ENCODE data around the gene TMEM179.

The TMEM179 gene

DNA sequence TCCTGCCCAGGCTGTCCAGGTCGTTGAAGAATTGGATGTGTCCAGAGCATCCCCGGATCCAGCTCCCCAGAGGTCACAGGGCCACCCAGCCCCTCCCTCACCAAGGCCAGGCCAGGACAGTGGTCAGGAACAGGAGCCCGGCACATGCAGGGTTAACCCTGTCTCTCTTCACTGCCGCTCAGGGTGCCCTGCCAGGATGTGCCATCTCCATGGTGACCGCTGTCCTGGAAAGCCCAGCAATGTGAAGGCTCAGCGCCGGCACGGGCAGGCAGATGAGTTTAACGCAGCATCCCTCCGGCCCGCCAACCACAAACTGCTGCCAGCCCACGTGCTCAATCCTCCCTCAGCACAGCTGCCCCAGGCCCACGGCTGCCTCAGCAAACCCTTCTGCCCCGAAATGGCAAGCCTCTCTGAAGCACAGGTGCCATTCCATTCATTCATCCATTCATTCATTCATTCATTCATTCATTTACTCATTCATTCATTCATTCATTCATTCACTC lies 4.4 kb downstream of the TMEM179 start:
- DNase-seq (ENCODE audit: low read depth) = no peak
- no peak overlapping the region for H3K4me3 ChIP-seq (ENCODE audit: low read depth, low read length)
- TF ChIP-seq, protein P1, sequence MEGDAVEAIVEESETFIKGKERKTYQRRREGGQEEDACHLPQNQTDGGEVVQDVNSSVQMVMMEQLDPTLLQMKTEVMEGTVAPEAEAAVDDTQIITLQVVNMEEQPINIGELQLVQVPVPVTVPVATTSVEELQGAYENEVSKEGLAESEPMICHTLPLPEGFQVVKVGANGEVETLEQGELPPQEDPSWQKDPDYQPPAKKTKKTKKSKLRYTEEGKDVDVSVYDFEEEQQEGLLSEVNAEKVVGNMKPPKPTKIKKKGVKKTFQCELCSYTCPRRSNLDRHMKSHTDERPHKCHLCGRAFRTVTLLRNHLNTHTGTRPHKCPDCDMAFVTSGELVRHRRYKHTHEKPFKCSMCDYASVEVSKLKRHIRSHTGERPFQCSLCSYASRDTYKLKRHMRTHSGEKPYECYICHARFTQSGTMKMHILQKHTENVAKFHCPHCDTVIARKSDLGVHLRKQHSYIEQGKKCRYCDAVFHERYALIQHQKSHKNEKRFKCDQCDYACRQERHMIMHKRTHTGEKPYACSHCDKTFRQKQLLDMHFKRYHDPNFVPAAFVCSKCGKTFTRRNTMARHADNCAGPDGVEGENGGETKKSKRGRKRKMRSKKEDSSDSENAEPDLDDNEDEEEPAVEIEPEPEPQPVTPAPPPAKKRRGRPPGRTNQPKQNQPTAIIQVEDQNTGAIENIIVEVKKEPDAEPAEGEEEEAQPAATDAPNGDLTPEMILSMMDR (IDR thresholded peaks at IDR 0.05; ENCODE audit: low read depth, low read length, missing control alignments) = no peak

DNA sequence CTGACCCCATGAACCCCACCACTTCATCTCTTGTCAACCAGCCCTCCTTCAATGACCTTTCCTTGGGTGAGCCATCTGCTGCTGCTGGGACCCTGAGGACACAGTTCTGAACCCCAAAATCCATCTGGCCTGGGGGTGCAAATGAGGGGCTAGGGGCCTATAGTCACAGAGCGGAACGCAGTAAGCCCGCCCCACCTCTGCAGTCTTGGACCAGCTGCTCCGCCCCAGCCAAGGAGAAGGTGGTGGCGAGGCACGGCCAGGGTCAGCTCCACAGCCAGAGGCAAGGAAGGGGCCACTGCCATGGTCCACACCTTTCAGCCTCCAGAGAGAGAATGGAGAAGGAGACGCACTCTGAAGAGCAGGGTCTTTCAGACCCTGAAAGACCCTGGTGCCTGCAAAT lies 5.1 kb downstream of the TMEM179 start:
- no peak overlapping the region for H3K4me3 ChIP-seq (ENCODE audit: low read depth, low read length)
- TF ChIP-seq, protein P1 (IDR thresholded peaks at IDR 0.05; ENCODE audit: low read depth, low read length, missing control alignments) = no peak
- DNase-seq (ENCODE audit: low read depth) = no peak

DNA sequence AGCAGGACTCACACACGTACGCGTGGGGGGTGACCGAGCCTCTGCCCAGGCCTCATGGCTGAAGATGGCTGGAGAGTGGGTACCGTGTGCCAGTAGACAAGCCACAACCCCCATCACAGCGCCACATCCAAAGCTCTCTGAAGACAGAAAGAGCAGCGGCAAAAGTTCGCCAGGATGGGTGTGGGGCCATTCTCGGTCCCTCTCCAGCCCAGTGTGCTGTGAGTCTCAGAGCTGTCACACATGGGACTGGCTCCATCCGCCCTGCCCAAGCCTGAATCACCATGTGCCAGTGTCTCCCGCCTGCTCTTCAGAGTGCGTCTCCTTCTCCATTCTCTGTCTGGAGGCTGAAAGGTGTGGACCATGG lies 5.7 kb downstream of the TMEM179 start:
- TF ChIP-seq, protein P1 (IDR thresholded peaks at IDR 0.05; ENCODE audit: low read depth, low read length, missing control alignments) = no peak
- no peak overlapping the region for H3K4me3 ChIP-seq (ENCODE audit: low read depth, low read length)
- DNase-seq (ENCODE audit: low read depth) = no peak

DNA sequence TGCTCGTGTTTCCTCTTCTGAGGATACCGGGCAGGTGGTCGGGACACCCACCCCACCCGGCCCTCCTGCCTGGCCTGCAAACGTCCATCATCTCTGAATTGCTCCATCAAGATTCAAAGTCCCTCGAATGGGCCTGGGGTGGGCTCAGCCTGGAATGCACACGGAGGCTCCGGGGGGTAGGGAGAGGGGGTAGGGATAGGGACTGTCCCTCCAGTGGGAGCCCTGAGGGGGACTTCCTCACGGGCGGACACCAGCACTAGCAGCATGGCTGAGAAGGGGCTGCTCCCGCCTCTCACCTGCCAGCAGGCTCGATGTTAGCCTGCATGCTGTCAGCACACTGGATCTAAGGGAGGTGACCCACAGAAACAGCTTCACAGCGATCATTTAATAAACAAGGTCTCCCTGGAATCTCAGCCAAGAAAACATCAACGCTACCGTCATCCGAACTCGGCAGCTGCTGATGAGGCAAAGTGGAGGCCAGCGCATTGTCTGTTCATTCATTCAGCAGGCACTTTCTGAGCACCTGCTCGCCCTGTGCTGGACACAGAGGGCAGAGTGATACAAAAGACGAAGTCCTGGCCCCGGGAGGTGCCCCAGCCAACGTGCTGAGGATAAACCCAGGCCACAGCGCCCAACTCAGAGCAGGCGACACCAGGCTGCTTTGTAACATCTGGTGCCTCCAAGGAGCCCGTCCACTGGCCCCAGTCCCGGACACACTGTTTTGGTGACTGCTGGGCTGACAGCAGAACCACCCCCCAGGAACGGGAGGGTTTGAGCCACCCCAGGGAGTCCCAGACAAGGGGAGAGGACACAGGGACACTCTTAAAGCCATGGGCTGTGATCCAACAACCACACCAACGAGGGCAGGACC lies 6.3 kb downstream of the TMEM179 start:
- no peak for DNase-seq (ENCODE audit: low read depth)
- H3K4me3 ChIP-seq (ENCODE audit: low read depth, low read length) = no peak overlapping the region
- TF ChIP-seq, protein P1 (IDR thresholded peaks at IDR 0.05; ENCODE audit: low read depth, low read length, missing control alignments) = no peak

DNA sequence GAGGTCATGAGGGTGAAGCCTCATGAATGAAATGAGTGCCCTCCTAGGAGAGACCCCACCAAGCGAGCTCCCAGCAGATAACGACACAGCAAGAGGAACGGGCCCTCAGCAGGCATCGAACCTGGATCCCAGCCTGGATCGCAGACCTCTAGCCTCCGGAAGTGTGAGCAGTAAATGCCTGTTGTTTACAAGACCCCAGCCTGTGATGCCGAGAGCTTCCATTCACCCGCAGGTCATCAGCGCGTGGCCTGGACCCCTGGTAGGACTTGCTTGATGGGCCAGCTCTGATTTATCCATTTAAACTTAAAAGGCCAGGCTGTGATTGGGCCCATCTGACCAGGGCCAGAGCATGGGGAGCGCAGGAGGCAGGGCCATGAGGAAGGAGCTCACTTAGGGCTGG lies 7.0 kb downstream of the TMEM179 start:
- no peak overlapping the region for H3K4me3 ChIP-seq (ENCODE audit: low read depth, low read length)
- DNase-seq (ENCODE audit: low read depth) = no peak
- TF ChIP-seq, protein P1 (IDR thresholded peaks at IDR 0.05; ENCODE audit: low read depth, low read length, missing control alignments) = no peak

DNA sequence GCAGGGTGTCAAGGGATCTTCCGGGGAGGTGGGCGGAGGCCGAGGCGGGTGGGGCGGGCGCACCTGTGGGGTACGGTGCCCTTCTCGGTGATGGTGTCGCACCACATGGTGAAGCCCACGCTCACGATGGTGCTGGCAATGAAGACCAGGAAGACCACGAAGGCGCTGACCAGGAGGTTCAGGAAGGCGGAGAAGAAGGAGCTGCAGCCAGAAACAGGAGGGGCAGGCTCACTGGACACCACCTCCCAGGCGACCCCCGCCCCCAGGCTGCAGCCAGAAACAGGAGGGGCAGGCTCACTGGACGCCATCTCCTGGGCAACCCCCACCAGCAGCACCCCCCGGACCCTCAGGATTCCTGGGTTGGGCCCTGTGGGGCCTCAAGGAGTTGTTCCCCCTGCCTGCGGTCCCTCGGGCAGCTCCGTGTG lies 7.6 kb downstream of the TMEM179 start:
- no peak overlapping the region for H3K4me3 ChIP-seq (ENCODE audit: low read depth, low read length)
- no peak for DNase-seq (ENCODE audit: low read depth)
- TF ChIP-seq, protein P1 (IDR thresholded peaks at IDR 0.05; ENCODE audit: low read depth, low read length, missing control alignments) = no peak

Measured in GM12864 (cell line).